Activated CD4-positive, alpha-beta T cell treated with anti-CD3 and anti-CD28 coated beads, Interleukin-2, amount 50 U/mL, for 24 hours (primary cell): Measurements from ENCODE around the gene INPP5A.

Experiments
- DNase-seq, 2 donors: peaks; one replicate each; pipeline ENCODE4 v3.0.0-alpha.2; 2020; ENCODE audit warnings: low read depth in 1 of 2, low spot score in 1 of 2

Gene INPP5A

GRCh38 chr10:132687893-132688579, 150.4 kb downstream of the INPP5A start:
- DNase-seq: no peak

- no peak for DNase-seq
Measured at GRCh38 chr10:132688580-132689420, 151.2 kb downstream of the INPP5A start.

GRCh38 chr10:132689721-132690360, 152.3 kb downstream of the INPP5A start:
- no peak for DNase-seq

- DNase-seq: no peak
Measured at GRCh38 chr10:132690401-132690800, 152.8 kb downstream of the INPP5A start.

- no peak for DNase-seq
Measured at GRCh38 chr10:132690821-132691610, 153.4 kb downstream of the INPP5A start.

- DNase-seq: no peak
Measured at GRCh38 chr10:132691711-132692153, 154.1 kb downstream of the INPP5A start.

- no peak for DNase-seq
Measured at GRCh38 chr10:132692311-132692710, 154.7 kb downstream of the INPP5A start.

GRCh38 chr10:132693676-132694075, 156.1 kb downstream of the INPP5A start:
- DNase-seq: no peak

- no peak for DNase-seq
Measured at GRCh38 chr10:132696204-132696603, 158.6 kb downstream of the INPP5A start.

GRCh38 chr10:132696728-132697577, 159.4 kb downstream of the INPP5A start:
- no peak for DNase-seq

GRCh38 chr10:132697578-132698200, 160.1 kb downstream of the INPP5A start:
- DNase-seq: no peak

- no peak for DNase-seq
Measured at GRCh38 chr10:132698211-132698751, 160.7 kb downstream of the INPP5A start.

- DNase-seq: no peak
Measured at GRCh38 chr10:132698761-132699391, 161.3 kb downstream of the INPP5A start.

- DNase-seq: no peak
Measured at GRCh38 chr10:132699411-132700155, 162.0 kb downstream of the INPP5A start.

GRCh38 chr10:132700156-132701098, 162.8 kb downstream of the INPP5A start:
- no peak for DNase-seq

GRCh38 chr10:132701099-132701845, 163.7 kb downstream of the INPP5A start:
- no peak for DNase-seq

GRCh38 chr10:132701846-132702190, 164.2 kb downstream of the INPP5A start:
- DNase-seq: no peak
